Lung (tissue), 12 donors: ENCODE data around the gene MPHOSPH9. TPM values are rescaled to one million over a fixed set of nuclear protein-coding genes. Genes with fewer than 3 reads are reported as not detected.
A peak's percentile ranks its signal among the peaks of the same experiment; 100 is the strongest.

Experiments
- ATAC-seq: fragments of 200-7000 bp; cut with Tn5 transposase; one replicate; pipeline ENCODE4 v1.9.1; 2020; ENCODE audit warnings: moderate number of reproducible peaks; ENCODE audit not compliant: insufficient read depth, low FRiP score
- DNase-seq, 3 donors: peaks; one replicate each; pipeline ENCODE4 v3.0.0-alpha.2; 2013 to 2017
- H3K27ac ChIP-seq, 2 donors: one replicate each; pipeline ENCODE4 v1.5.1; 2013; ENCODE audit warnings: mild to moderate bottlenecking in 2 of 2, moderate library complexity in 2 of 2, control low read depth in 1 of 2, inconsistent platforms in 1 of 2, low read depth in 1 of 2, low read length in 1 of 2
- H3K27me3 ChIP-seq, 3 donors: one replicate each; pipeline ENCODE4 v1.5.1; 2013; ENCODE audit warnings: low read length in 2 of 3; ENCODE audit not compliant: control insufficient read depth in 3 of 3, insufficient read depth in 3 of 3
- H3K36me3 ChIP-seq, 4 donors: one replicate each; pipeline ENCODE4 v1.5.1; 2013; ENCODE audit warnings: low read length in 4 of 4, mild to moderate bottlenecking in 1 of 4, moderate library complexity in 1 of 4; ENCODE audit not compliant: control insufficient read depth in 4 of 4, insufficient read depth in 4 of 4
- H3K4me1 ChIP-seq, 5 donors: one replicate each; pipeline ENCODE4 v1.5.1; 2013; ENCODE audit warnings: low read length in 5 of 5, mild to moderate bottlenecking in 2 of 5, moderate library complexity in 1 of 5; ENCODE audit not compliant: control insufficient read depth in 5 of 5, insufficient read depth in 5 of 5
- H3K4me3 ChIP-seq: one replicate; pipeline ENCODE4 v1.5.1; 2013; ENCODE audit warnings: mild to moderate bottlenecking, control low read depth, moderate library complexity
- H3K9ac ChIP-seq, 2 donors: one replicate each; pipeline ENCODE4 v1.5.1; 2013; ENCODE audit warnings: low read length in 2 of 2, control low read depth in 1 of 2; ENCODE audit not compliant: insufficient read depth in 1 of 2
- H3K9me3 ChIP-seq, 4 donors: one replicate each; pipeline ENCODE4 v1.5.1; 2013; ENCODE audit warnings: low read length in 3 of 4, mild to moderate bottlenecking in 1 of 4, moderate library complexity in 1 of 4; ENCODE audit not compliant: control insufficient read depth in 4 of 4, insufficient read depth in 3 of 4
- CTCF ChIP-seq: IDR thresholded peaks from 2 replicates; pipeline ENCODE4 v1.5.1; 2012; ENCODE audit warnings: mild to moderate bottlenecking; ENCODE audit errors: control extremely low read depth, extremely low read depth
- WGBS, 2 donors: extraction: QIAGEN DNeasy Blood & Tissue Kit; methylation state at CpG; one replicate each; pipeline ENCODE4 v1.1.7; 2013; 5-methylcytosine and 5-hydroxymethylcytosine counted together
- polyA plus RNA-seq, 2 donors: library from polyadenylated mRNA; stranded (reverse); fragments of 200-250 nt; gene quantifications; one replicate each; pipeline ENCODE4 v1.2.1, GENCODE V29; 2013
- total RNA-seq, 2 donors: library from RNA; depleted of rRNA in 1 of 2; stranded (reverse); fragments of >200 nt in 1 of 2; gene quantifications; one replicate each; pipeline ENCODE4 v1.2.1, GENCODE V29; 2014 to 2021
- donor health status: control.
- donor health status: control.
- donor health status: Bipolar disorder and iron deficiency.
- donor health status: healthy.
- donor health status: DM: yes; HTN: yes; CAD: no.

The MPHOSPH9 gene
- total and polyA plus RNA-seq, 4 donors = 5.0 to 56.9 (median 12.4) TPM

GRCh38 chr12:123151457-123152454 is 81.2 kb downstream of the MPHOSPH9 start:
- Histone ChIP-seq H3K27ac (peak overlapping the region; percentile 85 to 86), H3K4me3 (peak overlapping the region; percentile 54), H3K27me3 (no peaks in the 10 kb centered on the region), H3K36me3 (peaks cover 0 to 9% (median 4%) of the 10 kb centered on the region in 4 donors), H3K9me3 (no peaks in the 10 kb centered on the region), H3K4me1 (peaks cover 0 to 15% (median 12%) of the 10 kb centered on the region in 5 donors), H3K9ac (peak overlapping the region; percentile 1 to 55)
- no peak for TF ChIP-seq CTCF
- ATAC-seq (no peak), DNase-seq (peak in 2 of 3 donors; percentile 33 to 50)
- WGBS, 2 donors = 39 to 43% methylated on average over 45 to 46 of the region's 46 CpGs

GRCh38 chr12:123150744-123151456 is 82.0 kb downstream of the MPHOSPH9 start, which contains the start of gene PITPNM2:
PITPNM2 (minus strand) TSS chr12:123151090; CDS start chr12:123034590, 116,500 bp downstream.
- Histone ChIP-seq H3K4me1 (peaks cover 0 to 15% (median 12%) of the 10 kb centered on the region in 5 donors), H3K36me3 (peaks cover 0 to 7% (median 2%) of the 10 kb centered on the region in 4 donors), H3K9ac (peak within 1 kb of the TSS; percentile 55), H3K27ac (peak within 1 kb of the TSS; percentile 85 to 87), H3K9me3 (no peaks in the 10 kb centered on the region), H3K27me3 (no peaks in the 10 kb centered on the region), H3K4me3 (peak within 1 kb of the TSS; percentile 69)
- WGBS, 2 donors = 0 to 1% methylated on average over 63 to 119 of the region's 119 CpGs
- DNase-seq = peak; percentile 69 to 78 (median 72)
- TF ChIP-seq CTCF = no peak
- ATAC-seq = peak; percentile 80

- DNase-seq = peak; percentile 28 to 51 (median 43)
- ATAC-seq = peak; percentile 23
- WGBS, 2 donors = 0 to 1% methylated on average over 44 to 54 of the region's 54 CpGs
These were observed 82.6 kb downstream of the MPHOSPH9 start for GRCh38 chr12:123150275-123150743.

More at GRCh38 chr12:123150275-123150743, 82.6 kb downstream of the MPHOSPH9 start:
- Histone ChIP-seq H3K27me3 (no peaks in the 10 kb centered on the region), H3K9me3 (no peaks in the 10 kb centered on the region), H3K27ac (peak overlapping the region; percentile 55 to 87), H3K4me1 (peaks cover 0 to 15% (median 12%) of the 10 kb centered on the region in 5 donors), H3K4me3 (peak overlapping the region; percentile 69), H3K36me3 (peaks cover 0 to 2% (median 0%) of the 10 kb centered on the region in 4 donors), H3K9ac (peak overlapping the region in 1 of 2 donors; percentile 55)
- TF ChIP-seq CTCF = no peak
